ENCODE measurements around the gene TMEFF2.

TMEFF2 gene

GRCh38 chr2:192215096-192215877, 20.6 kb upstream of the TMEFF2 start:
- H3K27me3 ChIP-seq (ENCODE audit: control insufficient read depth in 3 of 3, insufficient read depth in 3 of 3, low read depth in 1 of 3, low read length in 3 of 3): no peaks in the 10 kb centered on the region
- no peak overlapping the region for H3K27ac ChIP-seq (replicated peaks; ENCODE audit: low read length)
- H3K4me1 ChIP-seq (ENCODE audit: control insufficient read depth in 2 of 2, insufficient read depth in 1 of 2, low read depth in 1 of 2, low read length in 2 of 2): no peaks in the 10 kb centered on the region
- H3K23ac ChIP-seq (ENCODE audit: low read depth, low read length, poor library complexity): no peak overlapping the region
- no peak overlapping the region for H2BK15ac ChIP-seq (ENCODE audit: low read length)
- H3K79me1 ChIP-seq (ENCODE audit: low read depth, low read length): no peaks in the 10 kb centered on the region
- no peak overlapping the region for H4K91ac ChIP-seq (ENCODE audit: low read depth, low read length, poor library complexity)
- H2AK5ac ChIP-seq (ENCODE audit: low read depth, low read length): no peak overlapping the region
- no peak overlapping the region for H3K9ac ChIP-seq (ENCODE audit: low read depth, low read length, poor library complexity)
- no peaks in the 10 kb centered on the region for H3K36me3 ChIP-seq (replicated peaks in 1 of 2; ENCODE audit: control insufficient read depth in 2 of 2, insufficient read depth in 2 of 2, low read length in 2 of 2)
- no peak overlapping the region for H2AFZ ChIP-seq (ENCODE audit: low read length)
- no peak overlapping the region for H2BK12ac ChIP-seq (ENCODE audit: low read length)
- no peak overlapping the region for H3K18ac ChIP-seq (ENCODE audit: low read length)
- H3K9me3 ChIP-seq (replicated peaks in 1 of 2; ENCODE audit: control insufficient read depth in 2 of 2, insufficient read depth in 1 of 2, low read depth in 1 of 2, low read length in 2 of 2): no peaks in the 10 kb centered on the region
- no peak overlapping the region for H3K4me3 ChIP-seq (ENCODE audit: low read length in 2 of 2)
- DNase-seq (ENCODE audit: low spot score): no peak
- no peak overlapping the region for H4K8ac ChIP-seq (ENCODE audit: low read depth, low read length)
- H3K14ac ChIP-seq (ENCODE audit: low read length): no peak overlapping the region
- no peak overlapping the region for H2BK5ac ChIP-seq (ENCODE audit: low read length)
- no peak overlapping the region for H3K4ac ChIP-seq (ENCODE audit: low read length)
- no peak overlapping the region for H2BK120ac ChIP-seq (ENCODE audit: low read depth, low read length)
- no peak overlapping the region for H3K4me2 ChIP-seq (ENCODE audit: insufficient read depth, low read length, poor library complexity, severe bottlenecking)

DNA sequence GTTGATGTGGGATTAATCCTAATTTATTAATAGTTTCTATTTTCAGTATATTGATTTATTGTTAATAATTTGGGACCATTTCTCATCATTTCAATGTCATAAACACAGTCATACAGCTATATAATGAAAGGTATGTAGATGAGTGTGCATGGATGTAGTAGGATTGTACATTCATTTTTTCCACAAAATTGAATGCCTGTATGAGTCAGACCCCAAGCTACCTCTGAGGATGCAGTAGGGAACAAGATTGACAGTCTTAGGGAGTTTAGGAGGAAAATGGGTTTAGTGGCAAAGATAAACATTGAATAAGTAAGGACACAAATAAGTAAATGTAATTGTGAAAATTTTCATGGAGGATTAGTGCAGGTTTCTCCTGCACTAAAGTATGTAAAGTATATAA, 14.1 kb upstream of the TMEFF2 start:
- H3K4me2 ChIP-seq (ENCODE audit: insufficient read depth, low read length, poor library complexity, severe bottlenecking): no peak overlapping the region
- no peak overlapping the region for H3K18ac ChIP-seq (ENCODE audit: low read length)
- H3K9me3 ChIP-seq (replicated peaks in 1 of 2; ENCODE audit: control insufficient read depth in 2 of 2, insufficient read depth in 1 of 2, low read depth in 1 of 2, low read length in 2 of 2): no peaks in the 10 kb centered on the region
- no peak overlapping the region for H3K27ac ChIP-seq (replicated peaks; ENCODE audit: low read length)
- H3K36me3 ChIP-seq (replicated peaks in 1 of 2; ENCODE audit: control insufficient read depth in 2 of 2, insufficient read depth in 2 of 2, low read length in 2 of 2): no peaks in the 10 kb centered on the region
- H3K23ac ChIP-seq (ENCODE audit: low read depth, low read length, poor library complexity): no peak overlapping the region
- H3K27me3 ChIP-seq (ENCODE audit: control insufficient read depth in 3 of 3, insufficient read depth in 3 of 3, low read depth in 1 of 3, low read length in 3 of 3): no peaks in the 10 kb centered on the region
- H2AFZ ChIP-seq (ENCODE audit: low read length): no peak overlapping the region
- DNase-seq (ENCODE audit: low spot score): no peak
- H3K9ac ChIP-seq (ENCODE audit: low read depth, low read length, poor library complexity): no peak overlapping the region
- no peak overlapping the region for H3K4ac ChIP-seq (ENCODE audit: low read length)
- H2BK12ac ChIP-seq (ENCODE audit: low read length): no peak overlapping the region
- no peak overlapping the region for H4K91ac ChIP-seq (ENCODE audit: low read depth, low read length, poor library complexity)
- no peak overlapping the region for H2BK120ac ChIP-seq (ENCODE audit: low read depth, low read length)
- no peak overlapping the region for H3K14ac ChIP-seq (ENCODE audit: low read length)
- H2AK5ac ChIP-seq (ENCODE audit: low read depth, low read length): no peak overlapping the region
- no peak overlapping the region for H2BK5ac ChIP-seq (ENCODE audit: low read length)
- H3K4me3 ChIP-seq (ENCODE audit: low read length in 2 of 2): no peak overlapping the region
- no peaks in the 10 kb centered on the region for H3K79me1 ChIP-seq (ENCODE audit: low read depth, low read length)
- H4K8ac ChIP-seq (ENCODE audit: low read depth, low read length): no peak overlapping the region
- H3K4me1 ChIP-seq (ENCODE audit: control insufficient read depth in 2 of 2, insufficient read depth in 1 of 2, low read depth in 1 of 2, low read length in 2 of 2): no peaks in the 10 kb centered on the region
- H2BK15ac ChIP-seq (ENCODE audit: low read length): no peak overlapping the region

DNA sequence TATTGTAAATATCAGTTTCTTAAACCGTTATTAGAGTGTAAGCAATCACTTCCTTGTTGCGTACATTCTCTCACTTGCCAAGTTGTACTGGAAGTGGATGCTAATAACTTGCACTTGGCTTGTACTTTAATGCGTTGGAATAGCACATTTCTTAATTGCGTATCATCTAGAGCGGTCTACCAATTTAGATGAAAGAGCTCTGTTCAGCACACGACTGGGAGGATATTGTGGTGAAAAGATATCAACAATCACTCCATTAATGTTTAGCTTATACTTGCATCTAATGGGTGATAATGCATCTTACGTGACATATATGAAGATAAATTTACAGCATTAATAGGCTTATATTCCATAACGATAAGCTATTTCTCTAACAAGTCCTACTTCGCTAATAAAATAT, 11.7 kb upstream of the TMEFF2 start:
- Histone ChIP-seq H2BK5ac (ENCODE audit: low read length) (no peak overlapping the region), H3K36me3 (replicated peaks in 1 of 2; ENCODE audit: control insufficient read depth in 2 of 2, insufficient read depth in 2 of 2, low read length in 2 of 2) (no peaks in the 10 kb centered on the region)

DNA sequence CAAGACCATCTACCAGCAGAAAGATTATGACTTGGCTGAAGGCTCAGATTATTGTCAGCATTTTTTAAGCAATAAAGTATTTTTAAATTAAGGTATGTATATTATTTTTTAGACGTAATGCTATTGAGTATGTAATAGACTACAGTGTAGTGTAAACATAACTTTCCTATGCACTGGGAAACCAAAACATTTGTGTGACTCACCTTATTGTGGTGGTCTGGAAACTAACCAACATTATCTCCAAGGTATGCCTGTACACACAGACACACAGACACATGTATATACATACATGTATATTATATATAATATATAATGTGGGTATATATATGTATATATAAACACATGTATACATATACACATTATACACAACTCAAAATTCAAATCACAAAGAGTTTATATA, 9.1 kb upstream of the TMEFF2 start:
- H2AFZ ChIP-seq (ENCODE audit: low read length): no peak overlapping the region
- no peak overlapping the region for H4K8ac ChIP-seq (ENCODE audit: low read depth, low read length)
- no peak overlapping the region for H2BK15ac ChIP-seq (ENCODE audit: low read length)
- H3K23ac ChIP-seq (ENCODE audit: low read depth, low read length, poor library complexity): no peak overlapping the region
- H3K27me3 ChIP-seq (ENCODE audit: control insufficient read depth in 3 of 3, insufficient read depth in 3 of 3, low read depth in 1 of 3, low read length in 3 of 3): no peaks in the 10 kb centered on the region
- no peaks in the 10 kb centered on the region for H3K79me1 ChIP-seq (ENCODE audit: low read depth, low read length)
- no peak overlapping the region for H4K91ac ChIP-seq (ENCODE audit: low read depth, low read length, poor library complexity)
- no peak overlapping the region for H3K18ac ChIP-seq (ENCODE audit: low read length)
- H3K4me2 ChIP-seq (ENCODE audit: insufficient read depth, low read length, poor library complexity, severe bottlenecking): no peak overlapping the region
- no peak for DNase-seq (ENCODE audit: low spot score)
- H2BK12ac ChIP-seq (ENCODE audit: low read length): no peak overlapping the region
- H3K9me3 ChIP-seq (replicated peaks in 1 of 2; ENCODE audit: control insufficient read depth in 2 of 2, insufficient read depth in 1 of 2, low read depth in 1 of 2, low read length in 2 of 2): no peaks in the 10 kb centered on the region
- H3K14ac ChIP-seq (ENCODE audit: low read length): no peak overlapping the region
- no peaks in the 10 kb centered on the region for H3K36me3 ChIP-seq (replicated peaks in 1 of 2; ENCODE audit: control insufficient read depth in 2 of 2, insufficient read depth in 2 of 2, low read length in 2 of 2)
- no peak overlapping the region for H3K4me3 ChIP-seq (ENCODE audit: low read length in 2 of 2)
- H3K27ac ChIP-seq (replicated peaks; ENCODE audit: low read length): no peak overlapping the region
- H3K4ac ChIP-seq (ENCODE audit: low read length): no peak overlapping the region
- H2BK120ac ChIP-seq (ENCODE audit: low read depth, low read length): no peak overlapping the region
- no peaks in the 10 kb centered on the region for H3K4me1 ChIP-seq (ENCODE audit: control insufficient read depth in 2 of 2, insufficient read depth in 1 of 2, low read depth in 1 of 2, low read length in 2 of 2)
- no peak overlapping the region for H2BK5ac ChIP-seq (ENCODE audit: low read length)
- H2AK5ac ChIP-seq (ENCODE audit: low read depth, low read length): no peak overlapping the region
- no CpG with 5 or more reads among the region's 1 CpG for WGBS, 2 donors (ENCODE audit: extremely low coverage in 2 of 2, insufficient read length in 2 of 2, insufficient replicate concordance in 1 of 2)
- H3K9ac ChIP-seq (ENCODE audit: low read depth, low read length, poor library complexity): no peak overlapping the region

More for the DNA sequence above, 11.7 kb upstream of the TMEFF2 start:
- H2BK15ac ChIP-seq (ENCODE audit: low read length): no peak overlapping the region
- no peak overlapping the region for H3K27ac ChIP-seq (replicated peaks; ENCODE audit: low read length)
- no peak overlapping the region for H2AK5ac ChIP-seq (ENCODE audit: low read depth, low read length)
- DNase-seq (ENCODE audit: low spot score): no peak
- no peak overlapping the region for H3K14ac ChIP-seq (ENCODE audit: low read length)
- H3K79me1 ChIP-seq (ENCODE audit: low read depth, low read length): no peaks in the 10 kb centered on the region
- no peaks in the 10 kb centered on the region for H3K4me1 ChIP-seq (ENCODE audit: control insufficient read depth in 2 of 2, insufficient read depth in 1 of 2, low read depth in 1 of 2, low read length in 2 of 2)
- no peak overlapping the region for H3K18ac ChIP-seq (ENCODE audit: low read length)
- H3K4me3 ChIP-seq (ENCODE audit: low read length in 2 of 2): no peak overlapping the region
- no peak overlapping the region for H3K9ac ChIP-seq (ENCODE audit: low read depth, low read length, poor library complexity)
- H2AFZ ChIP-seq (ENCODE audit: low read length): no peak overlapping the region
- H3K4ac ChIP-seq (ENCODE audit: low read length): no peak overlapping the region
- WGBS, 2 donors (ENCODE audit: extremely low coverage in 2 of 2, insufficient read length in 2 of 2, insufficient replicate concordance in 1 of 2): no CpG with 5 or more reads among the region's 9 CpGs
- H2BK12ac ChIP-seq (ENCODE audit: low read length): no peak overlapping the region
- H4K91ac ChIP-seq (ENCODE audit: low read depth, low read length, poor library complexity): no peak overlapping the region
- no peak overlapping the region for H2BK120ac ChIP-seq (ENCODE audit: low read depth, low read length)
- H3K27me3 ChIP-seq (ENCODE audit: control insufficient read depth in 3 of 3, insufficient read depth in 3 of 3, low read depth in 1 of 3, low read length in 3 of 3): no peaks in the 10 kb centered on the region
- H3K4me2 ChIP-seq (ENCODE audit: insufficient read depth, low read length, poor library complexity, severe bottlenecking): no peak overlapping the region
- no peaks in the 10 kb centered on the region for H3K9me3 ChIP-seq (replicated peaks in 1 of 2; ENCODE audit: control insufficient read depth in 2 of 2, insufficient read depth in 1 of 2, low read depth in 1 of 2, low read length in 2 of 2)
- no peak overlapping the region for H3K23ac ChIP-seq (ENCODE audit: low read depth, low read length, poor library complexity)
- H4K8ac ChIP-seq (ENCODE audit: low read depth, low read length): no peak overlapping the region

Data from neuronal stem cell (in vitro differentiated cells).